Epithelial cell of proximal tubule (primary cell): Measurements from ENCODE around the gene ISM1. TPM values are rescaled to one million over a fixed set of nuclear protein-coding genes. Genes with fewer than 3 reads are reported as not detected.
"Not testable (repeated sequence)": the region's sequence is repeated elsewhere in the genome, so short reads cannot be mapped to it uniquely, and the experiment has no call there.

Source experiments
- DNase-seq: peaks from one replicate; pipeline ENCODE4 v3.0.0-alpha.2; 2011; ENCODE audit warnings: low read depth
- H3K4me3 ChIP-seq: 2 replicates; pipeline ENCODE4 v1.5.1; 2011; ENCODE audit warnings: low read depth, mild to moderate bottlenecking, low read length
- total RNA-seq: library from RNA; depleted of rRNA; stranded (reverse); fragments of >200 nt; gene quantifications from 2 replicates; pipeline ENCODE4 v1.2.3, GENCODE V29; 2015
- TF ChIP-seq, protein P1 (sequence below): conservative IDR thresholded peaks from 2 replicates; pipeline ENCODE4 v1.5.1; 2012; ENCODE audit warnings: low read depth, mild to moderate bottlenecking, low read length

ISM1 gene
- total RNA-seq, 1 donor from 2014 or later, result 0.06 TPM

DNA sequence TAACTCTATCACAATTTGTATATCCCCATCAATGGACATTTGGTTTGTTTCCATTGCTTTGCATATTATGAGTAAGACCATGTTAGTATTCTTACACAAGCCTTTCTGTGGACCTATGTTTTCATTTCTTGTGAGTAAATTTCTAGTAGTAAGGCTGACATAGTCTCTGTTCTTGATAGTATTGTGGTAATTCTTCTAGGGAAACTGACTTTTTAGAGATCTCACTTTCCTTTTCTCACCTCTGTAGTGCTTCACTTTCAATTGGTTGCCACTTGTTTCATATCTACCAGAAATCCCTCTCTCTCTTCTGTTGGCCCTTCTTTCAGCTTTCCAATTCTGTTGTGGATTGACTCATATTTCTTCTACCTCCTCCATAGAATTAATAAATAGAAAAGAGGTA lies 8.5 kb downstream of the ISM1 start:
- TF ChIP-seq, protein P1, sequence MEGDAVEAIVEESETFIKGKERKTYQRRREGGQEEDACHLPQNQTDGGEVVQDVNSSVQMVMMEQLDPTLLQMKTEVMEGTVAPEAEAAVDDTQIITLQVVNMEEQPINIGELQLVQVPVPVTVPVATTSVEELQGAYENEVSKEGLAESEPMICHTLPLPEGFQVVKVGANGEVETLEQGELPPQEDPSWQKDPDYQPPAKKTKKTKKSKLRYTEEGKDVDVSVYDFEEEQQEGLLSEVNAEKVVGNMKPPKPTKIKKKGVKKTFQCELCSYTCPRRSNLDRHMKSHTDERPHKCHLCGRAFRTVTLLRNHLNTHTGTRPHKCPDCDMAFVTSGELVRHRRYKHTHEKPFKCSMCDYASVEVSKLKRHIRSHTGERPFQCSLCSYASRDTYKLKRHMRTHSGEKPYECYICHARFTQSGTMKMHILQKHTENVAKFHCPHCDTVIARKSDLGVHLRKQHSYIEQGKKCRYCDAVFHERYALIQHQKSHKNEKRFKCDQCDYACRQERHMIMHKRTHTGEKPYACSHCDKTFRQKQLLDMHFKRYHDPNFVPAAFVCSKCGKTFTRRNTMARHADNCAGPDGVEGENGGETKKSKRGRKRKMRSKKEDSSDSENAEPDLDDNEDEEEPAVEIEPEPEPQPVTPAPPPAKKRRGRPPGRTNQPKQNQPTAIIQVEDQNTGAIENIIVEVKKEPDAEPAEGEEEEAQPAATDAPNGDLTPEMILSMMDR, result no peak

DNA sequence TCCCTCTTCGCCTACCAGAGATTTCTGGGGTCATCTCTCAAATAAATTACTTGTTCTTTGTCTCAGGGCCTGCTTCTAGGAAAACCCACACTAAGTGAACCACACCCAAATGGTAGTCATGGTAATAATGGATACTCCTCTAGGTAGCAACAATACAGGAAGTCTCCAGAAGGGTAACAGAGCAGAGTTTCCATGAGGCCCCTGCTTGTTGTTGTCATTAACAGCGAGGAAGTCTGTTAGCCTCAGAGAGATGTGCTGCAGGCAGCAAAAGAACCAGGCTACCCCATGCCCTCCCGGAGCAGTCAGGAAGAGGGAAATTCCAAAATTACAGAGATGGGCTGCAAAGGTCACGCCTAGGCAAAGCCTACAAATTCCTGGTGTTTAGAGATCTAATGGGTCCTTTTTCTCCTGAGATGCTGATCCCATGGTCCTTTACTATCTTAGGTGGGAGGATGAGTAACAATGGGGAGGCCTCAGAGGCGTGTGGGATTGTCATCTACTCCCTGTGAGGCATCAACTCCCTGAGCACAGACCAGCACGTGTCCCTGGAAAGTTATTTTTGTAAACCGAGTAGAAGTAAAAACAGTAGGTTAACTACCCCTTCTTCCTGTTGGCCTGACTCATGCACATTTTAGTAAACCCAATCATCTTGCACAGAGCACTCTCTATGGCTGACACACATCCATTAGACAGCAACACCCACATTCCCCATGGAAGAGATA lies 10.1 kb downstream of the ISM1 start:
- peak; percentile 52 for DNase-seq
- TF ChIP-seq, protein P1, result no peak

More for the DNA sequence above, 8.5 kb downstream of the ISM1 start:
- no peak overlapping the region for H3K4me3 ChIP-seq
- no peak for DNase-seq

DNA sequence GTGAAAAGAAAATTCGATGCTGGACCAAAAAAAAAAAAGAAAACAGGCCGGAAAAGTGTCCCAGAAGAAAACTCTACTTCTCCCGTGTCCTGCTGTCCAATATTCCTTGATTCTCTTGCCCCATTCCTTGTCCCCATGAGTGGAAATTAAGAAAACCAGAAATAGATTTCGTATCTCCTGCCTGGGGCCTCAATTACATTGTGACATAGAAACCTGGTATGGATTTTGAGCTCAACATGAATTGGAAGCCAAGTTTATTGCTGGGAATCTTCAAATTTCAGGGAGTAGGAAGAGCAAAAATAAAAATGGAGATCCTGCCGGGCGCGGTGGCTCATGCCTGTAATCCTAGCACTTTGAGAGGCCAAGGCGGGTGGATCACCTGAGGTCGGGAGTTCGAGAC lies 11.9 kb downstream of the ISM1 start:
- no peak for DNase-seq
- no peak overlapping the region for H3K4me3 ChIP-seq
- TF ChIP-seq, protein P1, result no peak

More for the DNA sequence above, 10.1 kb downstream of the ISM1 start:
- H3K4me3 ChIP-seq, result no peak overlapping the region

DNA sequence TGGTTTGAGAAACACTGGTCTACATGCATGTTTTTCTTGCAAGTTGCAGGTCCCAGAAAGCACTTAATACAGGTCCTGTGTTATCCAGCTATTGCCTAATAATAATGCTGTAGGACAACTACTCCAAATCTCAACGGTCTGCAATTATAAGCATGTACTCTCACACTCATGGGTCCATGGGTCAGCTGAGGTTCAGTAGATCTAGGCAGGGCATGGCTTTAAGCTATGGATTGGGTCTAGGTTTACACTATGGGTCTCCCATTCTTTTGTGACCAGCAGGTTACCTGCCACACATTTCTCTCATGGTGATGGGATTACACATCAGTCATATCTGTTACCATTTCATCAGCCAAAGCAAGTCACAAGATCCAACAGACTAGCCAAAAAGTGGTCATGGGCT lies 13.9 kb downstream of the ISM1 start:
- TF ChIP-seq, protein P1, result no peak
- no peak for DNase-seq
- no peak overlapping the region for H3K4me3 ChIP-seq

DNA sequence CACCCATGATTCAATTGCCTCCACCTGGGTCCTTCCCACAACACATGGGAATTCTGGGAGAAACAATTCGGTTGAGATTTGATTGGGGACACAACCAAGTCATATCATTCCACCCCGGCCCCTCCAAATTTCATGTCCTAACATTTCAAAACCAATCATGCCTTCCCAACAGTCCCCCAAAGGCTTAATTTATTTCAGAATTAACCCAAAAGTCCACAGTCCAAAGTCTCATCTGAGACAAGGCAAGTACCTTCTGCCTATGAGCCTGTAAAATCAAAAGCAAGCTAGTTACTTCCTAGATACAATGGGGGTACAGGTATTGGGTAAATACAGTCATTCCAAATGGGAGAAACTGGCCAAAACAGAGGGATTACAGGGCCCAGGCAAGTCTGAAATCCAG lies 15.3 kb downstream of the ISM1 start:
- DNase-seq, H3K4me3 ChIP-seq: not testable (repeated sequence)

DNA sequence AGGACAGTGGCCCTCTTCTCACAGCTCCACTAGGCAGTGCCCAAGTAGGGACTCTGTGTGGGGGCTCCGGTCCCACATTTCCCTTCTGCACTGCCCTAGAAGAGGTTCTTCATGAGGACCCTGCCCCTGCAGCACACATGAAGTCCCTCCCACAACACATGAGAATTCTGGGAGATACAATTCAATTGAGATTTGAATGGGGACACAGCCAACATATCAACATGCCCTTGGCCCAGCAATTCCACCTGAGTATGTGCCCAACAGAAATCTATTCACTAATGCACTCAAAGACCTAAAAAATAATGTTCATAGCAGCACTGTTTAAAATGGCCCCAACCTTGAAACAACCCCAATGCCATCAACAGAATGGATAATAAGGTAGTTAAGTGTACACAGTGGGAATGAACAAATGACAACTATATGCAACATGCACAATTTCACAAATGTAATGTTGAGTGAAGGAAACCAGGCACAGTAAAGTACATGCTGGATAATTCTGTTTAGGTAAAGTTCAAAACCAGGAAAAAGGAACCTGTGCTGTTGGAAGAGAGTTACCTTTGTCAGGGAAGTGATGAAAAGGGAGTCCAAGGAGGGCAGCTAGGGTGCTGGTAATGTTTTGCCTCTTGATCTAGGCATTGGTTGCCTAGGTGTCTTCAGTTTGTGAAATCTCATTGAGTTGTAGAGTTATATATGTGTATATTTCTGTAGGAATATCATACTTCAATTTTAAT lies 16.1 kb downstream of the ISM1 start:
- TF ChIP-seq, protein P1, result no peak
- no peak overlapping the region for H3K4me3 ChIP-seq
- DNase-seq, result no peak

DNA sequence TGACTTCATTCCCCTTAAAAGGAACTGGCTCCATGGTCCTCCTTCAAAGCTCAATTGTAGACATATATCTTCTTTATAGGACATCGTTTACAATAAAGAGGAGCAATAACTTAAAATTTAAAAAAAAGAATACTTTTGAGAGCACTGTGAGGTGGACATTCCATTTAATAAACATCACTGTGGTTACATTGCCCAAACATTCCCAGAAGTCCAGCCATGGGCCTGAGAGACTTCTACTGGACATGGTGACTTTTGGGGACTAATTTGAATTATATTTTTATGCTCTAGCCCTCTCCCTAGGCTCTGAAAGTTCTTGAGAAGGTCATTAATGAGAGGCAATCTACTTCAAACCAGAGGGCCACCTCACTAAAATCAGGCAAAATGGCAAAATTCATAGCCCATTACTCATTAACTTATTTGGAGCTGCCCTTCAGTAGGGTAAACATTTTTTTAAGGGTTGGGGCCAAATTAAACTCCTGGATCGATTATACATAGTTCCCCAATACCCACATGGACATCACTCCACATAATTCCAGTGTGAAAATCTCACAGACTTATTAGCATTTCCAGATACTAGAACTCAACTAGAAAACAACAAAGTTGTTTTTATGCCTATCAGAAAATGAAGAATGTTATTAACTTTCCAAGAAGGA lies 17.1 kb downstream of the ISM1 start:
- no peak for DNase-seq
- TF ChIP-seq, protein P1, result no peak
- H3K4me3 ChIP-seq, result no peak overlapping the region
